OCI-LY7 (cell line): ENCODE results near the gene ANTXR1.

Source experiments
- CTCF ChIP-seq: fragments of 200-600 bp; sonication (generic); conservative IDR thresholded peaks from 2 replicates; pipeline ENCODE4 v1.5.1; 2014; ENCODE audit warnings: mild to moderate bottlenecking, antibody characterized with exemption, low read length, moderate library complexity, mixed read lengths
- EZH2phosphoT487 ChIP-seq: fragments of 200-600 bp; sonication (generic); IDR thresholded peaks from 2 replicates; pipeline ENCODE4 v1.6.1; 2018; ENCODE audit warnings: low read depth, borderline replicate concordance, mild to moderate bottlenecking, mixed run types, antibody characterized with exemption, low read length, moderate library complexity, mixed read lengths

- TF ChIP-seq EZH2phosphoT487 (no peak), CTCF (no peak)
Measured at GRCh38 chr2:69013840-69014821, 1.2 kb downstream of the ANTXR1 start.
